ENCODE data around the gene CMPK2.
"Not testable (repeated sequence)": the region's sequence is repeated elsewhere in the genome, so short reads cannot be mapped to it uniquely, and the experiment has no call there.

Gene CMPK2

GRCh38 chr2:6863792-6864191, 1.9 kb downstream of the CMPK2 start:
- no peak overlapping the region for H3K4me3 ChIP-seq (ENCODE audit: low read depth, low read length)
- no peak for DNase-seq (ENCODE audit: low read depth)
- TF ChIP-seq CTCF (IDR thresholded peaks at IDR 0.05; ENCODE audit: insufficient read depth, low read depth, low read length, missing control alignments): no peak

GRCh38 chr2:6860296-6860695, 5.4 kb downstream of the CMPK2 start:
- TF ChIP-seq CTCF (IDR thresholded peaks at IDR 0.05; ENCODE audit: insufficient read depth, low read depth, low read length, missing control alignments): no peak

GRCh38 chr2:6858466-6859027, 7.2 kb downstream of the CMPK2 start:
- not testable (repeated sequence) for DNase-seq (ENCODE audit: low read depth); H3K4me3 ChIP-seq (ENCODE audit: low read depth, low read length)

More at GRCh38 chr2:6860296-6860695, 5.4 kb downstream of the CMPK2 start:
- no peak for DNase-seq (ENCODE audit: low read depth)
- H3K4me3 ChIP-seq (ENCODE audit: low read depth, low read length): no peak overlapping the region

GRCh38 chr2:6856548-6856920, 9.2 kb downstream of the CMPK2 start:
- TF ChIP-seq CTCF (IDR thresholded peaks at IDR 0.05; ENCODE audit: insufficient read depth, low read depth, low read length, missing control alignments): no peak
- no peak overlapping the region for H3K4me3 ChIP-seq (ENCODE audit: low read depth, low read length)
- DNase-seq (ENCODE audit: low read depth): no peak

- DNase-seq (ENCODE audit: low read depth): no peak
- no peak overlapping the region for H3K4me3 ChIP-seq (ENCODE audit: low read depth, low read length)
- TF ChIP-seq CTCF (IDR thresholded peaks at IDR 0.05; ENCODE audit: insufficient read depth, low read depth, low read length, missing control alignments): no peak
Observed at GRCh38 chr2:6855860-6856547, 9.7 kb downstream of the CMPK2 start.

- H3K4me3 ChIP-seq (ENCODE audit: low read depth, low read length): no peak overlapping the region
- no peak for TF ChIP-seq CTCF (IDR thresholded peaks at IDR 0.05; ENCODE audit: insufficient read depth, low read depth, low read length, missing control alignments)
- no peak for DNase-seq (ENCODE audit: low read depth)
Observed at GRCh38 chr2:6854416-6854815, 11.3 kb downstream of the CMPK2 start.

- no peak overlapping the region for H3K4me3 ChIP-seq (ENCODE audit: low read depth, low read length)
- DNase-seq (ENCODE audit: low read depth): no peak
- TF ChIP-seq CTCF (IDR thresholded peaks at IDR 0.05; ENCODE audit: insufficient read depth, low read depth, low read length, missing control alignments): no peak
Observed at GRCh38 chr2:6852195-6852594, 13.5 kb downstream of the CMPK2 start.

All from GM12865 (cell line).